Lower lobe of right lung (tissue), 2 donors: ENCODE data around the gene PLD2. TPM values are rescaled to one million over a fixed set of nuclear protein-coding genes. Genes with fewer than 3 reads are reported as not detected.

Source experiments
- ATAC-seq, 2 donors: fragments of 200-7000 bp; cut with Tn5 transposase; one replicate each; pipeline ENCODE4 v1.9.1; 2020 to 2022; ENCODE audit warnings: mild to moderate bottlenecking in 2 of 2, moderate library complexity in 2 of 2
- DNase-seq: peaks from one replicate; pipeline ENCODE4 v3.0.0-alpha.2; 2020
- H3K27ac ChIP-seq: fragments of 200-600 bp; one replicate; pipeline ENCODE4 v1.8.0; 2022
- H3K27me3 ChIP-seq: fragments of 200-600 bp; one replicate; pipeline ENCODE4 v1.8.0; 2022; ENCODE audit warnings: low read depth
- H3K36me3 ChIP-seq: fragments of 200-600 bp; one replicate; pipeline ENCODE4 v1.8.0; 2022; ENCODE audit warnings: mild to moderate bottlenecking
- H3K4me1 ChIP-seq: fragments of 200-600 bp; one replicate; pipeline ENCODE4 v1.8.0; 2022
- H3K4me3 ChIP-seq: fragments of 200-600 bp; one replicate; pipeline ENCODE4 v1.8.0; 2022; ENCODE audit warnings: mild to moderate bottlenecking
- H3K9me3 ChIP-seq: fragments of 200-600 bp; one replicate; pipeline ENCODE4 v1.8.0; 2022
- CTCF ChIP-seq: fragments of 200-600 bp; IDR thresholded peaks from one replicate; pipeline ENCODE4 v1.8.0; 2022; ENCODE audit warnings: antibody characterized with exemption, mild to moderate bottlenecking
- intact Hi-C: fragments of 100-400 bp; cut with DNase I; formaldehyde crosslinking; loops from one replicate; pipeline ENCODE4 v1.11.0; 2022
- total RNA-seq: library from RNA; stranded (reverse); fragmentation: NEBNext Ultra II Directional; extraction: Animal tissue kit (Norgen Biotek cat#: 25700); gene quantifications from one replicate; pipeline ENCODE4 v1.2.1, GENCODE V29; 2021
- donor health status: DM: no; HTN: yes; CAD: no; lungs with severe emphysema.

The PLD2 gene
- total RNA-seq, 1 donor from 2014 or later = 38.4 TPM

- TF ChIP-seq CTCF = no peak
- H3K27ac ChIP-seq = peak overlapping the region; percentile 69
- intact Hi-C loops = no loop called here
- H3K27me3 ChIP-seq = no peaks in the 10 kb centered on the region
- H3K36me3 ChIP-seq = peaks cover 17% of the 10 kb centered on the region
- H3K4me1 ChIP-seq = peaks cover 62% of the 10 kb centered on the region
- peak; percentile 37 to 43 for ATAC-seq
- H3K4me3 ChIP-seq = peak overlapping the region; percentile 35
- DNase-seq = no peak
- H3K9me3 ChIP-seq = no peaks in the 10 kb centered on the region
Measured at GRCh38 chr17:4858068-4858881, 51.3 kb downstream of the PLD2 start.

- Histone ChIP-seq H3K9me3 (no peaks in the 10 kb centered on the region), H3K36me3 (peaks cover 17% of the 10 kb centered on the region), H3K27me3 (no peaks in the 10 kb centered on the region), H3K27ac (peak overlapping the region; percentile 69), H3K4me3 (peak overlapping the region; percentile 35), H3K4me1 (peaks cover 60% of the 10 kb centered on the region)
- ATAC-seq = peak; percentile 66 to 68
- TF ChIP-seq CTCF = no peak
- no peak for DNase-seq
- intact Hi-C loops = no loop called here
Measured at GRCh38 chr17:4858882-4859260, 51.9 kb downstream of the PLD2 start.

GRCh38 chr17:4859816-4860625 is 53.1 kb downstream of the PLD2 start:
- no peak for DNase-seq
- peak overlapping the region; percentile 35 for H3K4me3 ChIP-seq

GRCh38 chr17:4860651-4861050 is 53.7 kb downstream of the PLD2 start:
- ATAC-seq (no peak), DNase-seq (no peak)
- Histone ChIP-seq H3K36me3 (peaks cover 17% of the 10 kb centered on the region), H3K4me1 (peaks cover 49% of the 10 kb centered on the region), H3K9me3 (no peaks in the 10 kb centered on the region), H3K27ac (peak overlapping the region; percentile 13), H3K27me3 (no peaks in the 10 kb centered on the region), H3K4me3 (peak overlapping the region; percentile 35)
- intact Hi-C loops = no loop called here
- no peak for TF ChIP-seq CTCF

More at GRCh38 chr17:4859816-4860625, 53.1 kb downstream of the PLD2 start:
- intact Hi-C loops = no loop called here
- no peak for TF ChIP-seq CTCF
- Histone ChIP-seq H3K9me3 (no peaks in the 10 kb centered on the region), H3K4me1 (peaks cover 49% of the 10 kb centered on the region), H3K27ac (peak overlapping the region; percentile 13), H3K36me3 (peaks cover 17% of the 10 kb centered on the region), H3K27me3 (no peaks in the 10 kb centered on the region)
- ATAC-seq = no peak

- ATAC-seq = no peak
- Histone ChIP-seq H3K27me3 (no peaks in the 10 kb centered on the region), H3K9me3 (no peaks in the 10 kb centered on the region), H3K36me3 (peaks cover 17% of the 10 kb centered on the region), H3K4me3 (no peak overlapping the region), H3K4me1 (peaks cover 49% of the 10 kb centered on the region), H3K27ac (peak overlapping the region; percentile 13)
- intact Hi-C loops = no loop called here
- TF ChIP-seq CTCF = no peak
- no peak for DNase-seq
Measured at GRCh38 chr17:4861052-4861451, 54.1 kb downstream of the PLD2 start.
